Body of pancreas (tissue), 4 donors: ENCODE measurements around the gene PIK3CB. TPM values are rescaled to one million over a fixed set of nuclear protein-coding genes. Genes with fewer than 3 reads are reported as not detected.

Experiments
- ATAC-seq: fragments of 150-250 bp; one replicate; pipeline ENCODE4 v1.9.1; 2016
- DNase-seq, 4 donors: peaks; one replicate each; pipeline ENCODE4 v3.0.0-alpha.2; 2019
- H3K27ac ChIP-seq, 4 donors: fragments of 200-600 bp; sonication (generic); 1 replicate in 3 of 4; 2 replicates in 1 of 4; pipeline versions ENCODE4 v1.5.1 to v1.6.1; 2016 to 2019; ENCODE audit warnings: mild to moderate bottlenecking in 1 of 4, mixed read lengths in 1 of 4, moderate library complexity in 1 of 4
- H3K27me3 ChIP-seq, 2 donors: fragments of 200-600 bp; sonication (generic); one replicate each; pipeline ENCODE4 v1.6.0; 2016; ENCODE audit warnings: mild to moderate bottlenecking in 1 of 2
- H3K36me3 ChIP-seq, 2 donors: fragments of 200-600 bp; sonication (generic); replicated peaks in 1 of 2; 2 replicates each; pipeline ENCODE4 v1.5.1; 2016; ENCODE audit warnings: low read depth in 2 of 2; ENCODE audit not compliant: insufficient read depth in 1 of 2
- H3K4me1 ChIP-seq: fragments of 200-600 bp; sonication (generic); one replicate; pipeline ENCODE4 v1.6.0; 2016
- H3K4me3 ChIP-seq, 2 donors: fragments of 200-600 bp; sonication (generic); 1 replicate in 1 of 2; 2 replicates in 1 of 2; pipeline ENCODE4 v1.5.1; 2016 to 2019
- H3K9me3 ChIP-seq, 3 donors: fragments of 200-600 bp; sonication (generic); 1 replicate in 2 of 3; 2 replicates in 1 of 3; pipeline ENCODE4 v1.5.1; 2016
- POLR2A ChIP-seq, 3 donors: fragments of 450-650 bp; IDR thresholded peaks; one replicate each; pipeline ENCODE4 v1.6.1; 2016; ENCODE audit warnings: antibody characterized with exemption in 3 of 3, mild to moderate bottlenecking in 2 of 3
- WGBS, 2 donors: methylation state at CpG; one replicate each; pipeline ENCODE4 v1.1.5; 2017; 5-methylcytosine and 5-hydroxymethylcytosine counted together
- intact Hi-C: fragments of 100-400 bp; cut with DNase I; formaldehyde crosslinking; loops from one replicate; pipeline ENCODE4 v1.15.1; 2023
- total RNA-seq, 2 donors: library from RNA; depleted of rRNA; stranded (reverse); fragments of >200 nt; gene quantifications; one replicate each; pipeline ENCODE4 v1.1.0, GENCODE V29; 2016
- TF ChIP-seq, protein P1 (sequence below), 7 experiments: fragments of 450-650 bp in 4 of 7; fragments of 200-600 bp in 3 of 7; sonication (generic) in 3 of 7; IDR thresholded peaks; one replicate each; pipeline ENCODE4 v1.5.1; 2016 to 2019; ENCODE audit warnings: antibody characterized with exemption in 7 of 7

PIK3CB gene
- total RNA-seq, 2 donors from 2014 or later = 40.2 to 50.1 TPM

DNA sequence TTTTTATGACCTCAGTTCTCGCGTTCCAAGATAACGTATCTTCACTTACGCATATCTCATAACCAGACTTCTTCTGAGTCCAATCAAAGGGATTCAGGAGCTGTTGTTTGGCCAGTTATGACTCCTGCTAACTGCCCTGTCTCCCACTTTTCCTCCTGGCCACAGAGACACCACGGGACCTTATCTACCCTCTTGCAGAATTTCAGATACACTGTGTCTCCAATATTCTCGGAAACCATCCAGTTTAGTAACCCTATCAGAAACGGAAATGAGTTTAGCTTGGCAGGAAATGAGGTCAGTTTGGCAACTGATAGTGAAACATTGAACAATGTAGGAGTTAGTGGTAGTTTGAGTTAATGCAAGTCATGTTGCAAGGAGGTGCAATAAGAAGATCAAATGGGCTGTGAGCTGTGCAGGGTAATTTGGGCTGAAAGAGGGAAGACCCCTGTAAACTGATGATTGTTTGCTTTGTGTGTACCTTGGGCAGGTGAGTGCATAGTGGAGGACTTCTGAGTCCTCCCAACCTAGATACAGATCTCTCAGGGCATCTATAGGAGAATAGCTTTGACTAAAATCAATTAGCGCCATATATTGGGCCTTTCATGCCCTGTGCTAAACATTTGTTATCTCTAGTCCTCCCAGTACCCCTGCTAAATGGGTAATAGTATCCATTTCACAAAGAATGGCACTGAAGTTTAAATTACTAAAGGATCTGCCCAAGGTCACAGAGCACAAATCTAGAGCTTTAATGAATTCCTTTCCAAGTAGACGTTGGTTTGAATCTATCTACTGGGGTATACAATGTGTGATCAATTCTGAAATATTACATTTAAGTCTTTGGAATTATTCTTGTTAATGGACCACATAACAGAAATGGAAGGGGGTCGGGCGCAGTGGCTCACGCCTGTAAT, 41.3 kb upstream of the PIK3CB start:
- Histone ChIP-seq H3K9me3 (no peaks in the 10 kb centered on the region), H3K36me3 (no peaks in the 10 kb centered on the region), H3K27me3 (no peaks in the 10 kb centered on the region), H3K4me3 (no peak overlapping the region), H3K4me1 (no peaks in the 10 kb centered on the region), H3K27ac (no peak overlapping the region)
- no peak for TF ChIP-seq POLR2A (IDR thresholded peaks at IDR 0.05)
- TF ChIP-seq, protein P1, sequence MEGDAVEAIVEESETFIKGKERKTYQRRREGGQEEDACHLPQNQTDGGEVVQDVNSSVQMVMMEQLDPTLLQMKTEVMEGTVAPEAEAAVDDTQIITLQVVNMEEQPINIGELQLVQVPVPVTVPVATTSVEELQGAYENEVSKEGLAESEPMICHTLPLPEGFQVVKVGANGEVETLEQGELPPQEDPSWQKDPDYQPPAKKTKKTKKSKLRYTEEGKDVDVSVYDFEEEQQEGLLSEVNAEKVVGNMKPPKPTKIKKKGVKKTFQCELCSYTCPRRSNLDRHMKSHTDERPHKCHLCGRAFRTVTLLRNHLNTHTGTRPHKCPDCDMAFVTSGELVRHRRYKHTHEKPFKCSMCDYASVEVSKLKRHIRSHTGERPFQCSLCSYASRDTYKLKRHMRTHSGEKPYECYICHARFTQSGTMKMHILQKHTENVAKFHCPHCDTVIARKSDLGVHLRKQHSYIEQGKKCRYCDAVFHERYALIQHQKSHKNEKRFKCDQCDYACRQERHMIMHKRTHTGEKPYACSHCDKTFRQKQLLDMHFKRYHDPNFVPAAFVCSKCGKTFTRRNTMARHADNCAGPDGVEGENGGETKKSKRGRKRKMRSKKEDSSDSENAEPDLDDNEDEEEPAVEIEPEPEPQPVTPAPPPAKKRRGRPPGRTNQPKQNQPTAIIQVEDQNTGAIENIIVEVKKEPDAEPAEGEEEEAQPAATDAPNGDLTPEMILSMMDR (IDR thresholded peaks at IDR 0.05) = no peak
- DNase-seq (no peak), ATAC-seq (no peak)
- intact Hi-C loops = no loop called here
- 71 to 76% methylated on average over 12 of the region's 12 CpGs for WGBS, 2 donors

DNA sequence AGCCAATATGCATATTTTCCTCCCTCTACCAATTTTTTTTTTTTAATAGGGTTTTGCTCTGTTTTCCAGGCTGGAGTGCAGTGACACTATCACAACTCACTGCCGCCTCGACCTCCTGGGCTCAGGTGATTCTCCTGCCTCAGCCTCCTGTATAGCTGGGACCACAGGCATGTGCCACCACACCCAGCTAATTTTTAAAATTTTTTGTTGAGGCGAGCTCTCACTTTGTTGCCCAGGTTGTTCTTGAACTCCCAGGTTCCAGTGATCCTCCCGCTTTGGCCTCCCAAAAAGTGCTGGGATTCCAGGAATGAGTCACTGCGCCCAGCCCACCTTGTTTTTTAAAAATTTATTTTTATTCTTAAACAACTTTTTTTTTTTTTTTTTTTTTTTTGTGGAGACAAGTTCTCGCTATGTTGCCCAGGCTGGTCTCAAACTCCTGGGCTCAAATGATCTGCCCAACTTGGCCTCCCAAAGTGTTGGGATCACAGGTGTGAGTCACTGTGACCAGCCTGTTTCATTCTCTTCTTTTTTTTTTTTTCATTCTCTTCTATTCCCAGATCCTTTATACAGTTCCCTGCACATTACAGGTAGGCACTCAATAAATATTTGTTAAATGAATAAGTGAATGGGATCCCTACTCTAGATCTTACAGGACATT, 40.5 kb upstream of the PIK3CB start:
- intact Hi-C loops = no loop called here
- WGBS, 2 donors = 97 to 99% methylated on average over 6 of the region's 6 CpGs
- no peak overlapping the region for H3K27ac ChIP-seq

GRCh38 chr3:138873471-138874278, 38.9 kb upstream of the PIK3CB start:
- Histone ChIP-seq H3K27me3 (no peaks in the 10 kb centered on the region), H3K9me3 (no peaks in the 10 kb centered on the region), H3K4me1 (no peaks in the 10 kb centered on the region), H3K27ac (no peak overlapping the region), H3K4me3 (no peak overlapping the region), H3K36me3 (no peaks in the 10 kb centered on the region)
- no peak for TF ChIP-seq POLR2A (IDR thresholded peaks at IDR 0.05)
- TF ChIP-seq, protein P1 (IDR thresholded peaks at IDR 0.05) = no peak
- intact Hi-C loops = no loop called here
- ATAC-seq (no peak), DNase-seq (no peak)
- 65 to 74% methylated on average over 10 of the region's 10 CpGs for WGBS, 2 donors

More for the DNA sequence above, 40.5 kb upstream of the PIK3CB start:
- TF ChIP-seq POLR2A (IDR thresholded peaks at IDR 0.05) = no peak
- TF ChIP-seq, protein P1 (IDR thresholded peaks at IDR 0.05) = no peak
- no peaks in the 10 kb centered on the region for H3K4me1 ChIP-seq
- no peaks in the 10 kb centered on the region for H3K27me3 ChIP-seq
- H3K36me3 ChIP-seq = no peaks in the 10 kb centered on the region
- no peaks in the 10 kb centered on the region for H3K9me3 ChIP-seq
- no peak overlapping the region for H3K4me3 ChIP-seq
- ATAC-seq (no peak), DNase-seq (no peak)

DNA sequence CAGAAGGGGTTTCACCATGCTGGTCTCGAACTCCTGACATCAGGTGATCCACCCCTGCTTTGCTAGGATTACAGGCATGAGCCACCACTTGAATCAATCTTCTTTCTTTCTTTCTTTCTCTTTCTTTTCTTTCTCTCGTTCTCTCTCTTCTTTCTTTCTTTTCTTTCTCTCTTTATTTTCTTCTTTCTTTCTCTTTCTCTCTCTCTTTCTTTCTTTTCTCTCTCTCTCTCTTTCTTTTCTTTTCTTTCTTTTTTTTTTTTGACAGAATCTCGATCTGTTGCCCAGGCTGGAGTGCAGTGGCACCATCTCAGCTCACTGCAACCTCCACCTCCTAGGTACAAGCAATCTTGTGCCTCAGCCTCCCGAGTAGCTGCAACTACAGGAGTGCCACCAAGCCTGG, 37.9 kb upstream of the PIK3CB start:
- intact Hi-C loops = no loop called here
- no peak for DNase-seq
- H3K9me3 ChIP-seq = no peaks in the 10 kb centered on the region
- no peaks in the 10 kb centered on the region for H3K36me3 ChIP-seq
- no peaks in the 10 kb centered on the region for H3K4me1 ChIP-seq
- no peak overlapping the region for H3K4me3 ChIP-seq
- no peaks in the 10 kb centered on the region for H3K27me3 ChIP-seq
- 90 to 94% methylated on average over 4 of the region's 4 CpGs for WGBS, 2 donors
- no peak for TF ChIP-seq POLR2A (IDR thresholded peaks at IDR 0.05)
- TF ChIP-seq, protein P1 (IDR thresholded peaks at IDR 0.05) = no peak
- ATAC-seq = no peak
- no peak overlapping the region for H3K27ac ChIP-seq
